HG02943 (cell line): ENCODE measurements around the gene TIMMDC1.

Source experiments
- ATAC-seq: cut with Tn5 transposase; IDR thresholded peaks from one replicate; pipeline ENCODE4 v1.9.1; 2021; ENCODE audit warnings: mild to moderate bottlenecking, low read depth, moderate library complexity; ENCODE audit not compliant: unreplicated experiment

Gene TIMMDC1

GRCh38 chr3:119498186-119499011 lies at the start of gene TIMMDC1:
TIMMDC1 (plus strand) TSS chr3:119498547; CDS start chr3:119498734, 187 bp downstream.
- peak; percentile 99 for ATAC-seq

GRCh38 chr3:119453822-119454221 lies 44.5 kb upstream of the TIMMDC1 start:
- no peak for ATAC-seq

GRCh38 chr3:119456469-119456868 lies 41.9 kb upstream of the TIMMDC1 start:
- ATAC-seq, result no peak

GRCh38 chr3:119457246-119457645 lies 41.1 kb upstream of the TIMMDC1 start:
- ATAC-seq, result no peak

- peak; percentile 88 for ATAC-seq
Measured at GRCh38 chr3:119463171-119464169, 34.9 kb upstream of the TIMMDC1 start, which contains the start of gene TMEM39A. TMEM39A (minus strand) TSS chr3:119463615; CDS start chr3:119462074, 1,541 bp downstream.

- no peak for ATAC-seq
Measured at GRCh38 chr3:119468041-119468440, 30.3 kb upstream of the TIMMDC1 start.

GRCh38 chr3:119469418-119470189 lies 28.7 kb upstream of the TIMMDC1 start:
- ATAC-seq, result no peak

GRCh38 chr3:119470866-119471265 lies 27.5 kb upstream of the TIMMDC1 start:
- no peak for ATAC-seq

GRCh38 chr3:119481079-119481478 lies 17.3 kb upstream of the TIMMDC1 start:
- ATAC-seq, result no peak

GRCh38 chr3:119483101-119483500 lies 15.2 kb upstream of the TIMMDC1 start:
- no peak for ATAC-seq

- ATAC-seq, result no peak
Measured at GRCh38 chr3:119485563-119485962, 12.8 kb upstream of the TIMMDC1 start.

- ATAC-seq, result no peak
Measured at GRCh38 chr3:119490153-119490552, 8.2 kb upstream of the TIMMDC1 start.

GRCh38 chr3:119492128-119492527 lies 6.2 kb upstream of the TIMMDC1 start:
- no peak for ATAC-seq

GRCh38 chr3:119492810-119493209 lies 5.5 kb upstream of the TIMMDC1 start:
- no peak for ATAC-seq

GRCh38 chr3:119494597-119494996 lies 3.8 kb upstream of the TIMMDC1 start:
- no peak for ATAC-seq

GRCh38 chr3:119497820-119498185 lies 544 bp upstream of the TIMMDC1 start:
- peak; percentile 24 for ATAC-seq

- no peak for ATAC-seq
Measured at GRCh38 chr3:119500265-119500664, 1.9 kb downstream of the TIMMDC1 start.

GRCh38 chr3:119500901-119501300 lies 2.6 kb downstream of the TIMMDC1 start:
- ATAC-seq, result no peak

- ATAC-seq, result no peak
Measured at GRCh38 chr3:119506631-119507030, 8.3 kb downstream of the TIMMDC1 start.

GRCh38 chr3:119507404-119507803 lies 9.1 kb downstream of the TIMMDC1 start:
- no peak for ATAC-seq
